Aortic smooth muscle cell (primary cell): ENCODE results near the gene ASTE1. TPM values are rescaled to one million over a fixed set of nuclear protein-coding genes. Genes with fewer than 3 reads are reported as not detected.

ENCODE experiments used
- total RNA-seq: library from RNA; depleted of rRNA; stranded (reverse); fragments of >200 nt; gene quantifications from 2 replicates; pipeline ENCODE4 v1.2.3, GENCODE V29; 2014

The ASTE1 gene, protein sequence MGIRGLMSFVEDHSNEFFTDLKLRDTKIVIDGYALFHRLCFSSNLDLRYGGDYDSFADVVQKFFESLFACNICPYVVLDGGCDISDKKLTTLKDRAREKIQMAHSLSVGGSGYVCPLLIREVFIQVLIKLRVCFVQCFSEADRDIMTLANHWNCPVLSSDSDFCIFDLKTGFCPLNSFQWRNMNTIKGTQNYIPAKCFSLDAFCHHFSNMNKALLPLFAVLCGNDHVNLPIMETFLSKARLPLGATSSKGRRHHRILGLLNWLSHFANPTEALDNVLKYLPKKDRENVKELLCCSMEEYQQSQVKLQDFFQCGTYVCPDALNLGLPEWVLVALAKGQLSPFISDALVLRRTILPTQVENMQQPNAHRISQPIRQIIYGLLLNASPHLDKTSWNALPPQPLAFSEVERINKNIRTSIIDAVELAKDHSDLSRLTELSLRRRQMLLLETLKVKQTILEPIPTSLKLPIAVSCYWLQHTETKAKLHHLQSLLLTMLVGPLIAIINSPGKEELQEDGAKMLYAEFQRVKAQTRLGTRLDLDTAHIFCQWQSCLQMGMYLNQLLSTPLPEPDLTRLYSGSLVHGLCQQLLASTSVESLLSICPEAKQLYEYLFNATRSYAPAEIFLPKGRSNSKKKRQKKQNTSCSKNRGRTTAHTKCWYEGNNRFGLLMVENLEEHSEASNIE
- total RNA-seq = 6.1 and 6.2 TPM in 2 replicates

DNA sequence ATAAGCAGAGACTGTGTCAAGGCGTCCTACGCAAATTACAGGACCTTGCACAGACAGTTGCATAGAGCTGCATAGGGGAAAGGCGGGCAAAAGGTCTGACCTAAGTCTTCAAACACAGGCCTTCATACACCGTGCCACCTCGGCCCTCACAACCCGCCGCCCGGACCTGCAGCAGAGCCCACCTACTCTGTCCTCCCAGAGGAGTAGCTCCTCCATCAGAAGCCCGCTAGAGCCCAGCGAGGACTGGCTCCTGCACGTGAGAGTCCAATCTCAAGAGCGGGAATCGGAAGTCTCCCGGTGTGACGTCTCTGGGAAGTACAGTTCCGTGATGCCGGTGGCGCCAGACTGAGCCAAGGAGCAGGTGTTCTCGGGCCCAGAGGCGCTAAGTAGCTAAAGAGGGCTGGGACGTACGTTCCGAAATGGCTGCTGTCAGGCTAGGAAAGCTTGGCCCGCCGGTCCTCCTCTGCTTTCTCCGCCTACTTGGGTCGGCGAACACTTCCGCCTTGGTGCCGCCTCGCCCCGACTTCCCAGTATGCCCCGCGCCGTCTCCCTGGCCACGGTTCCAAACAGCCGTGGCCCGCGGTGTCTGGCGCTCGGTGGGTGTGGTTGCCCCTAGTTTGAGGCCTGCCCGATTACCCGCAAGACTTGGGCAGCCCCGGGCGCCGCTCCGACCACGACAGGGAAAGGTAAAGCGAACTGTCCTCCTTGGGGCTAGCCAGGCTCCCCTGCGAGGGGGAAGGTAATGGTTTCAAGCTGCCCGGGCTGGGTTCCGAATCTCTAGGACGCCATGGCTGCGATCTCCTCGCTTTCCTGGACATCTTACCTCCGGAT lies at the start of gene ASTE1, which contains the start of gene NEK11:
Gene ASTE1 (minus strand): TSS at position 505 of the 831 bp plus-strand sequence. CDS start 1,519 bp downstream, outside the sequence.
Gene NEK11 (plus strand): TSS at position 557 of the 831 bp plus-strand sequence. CDS start 2,832 bp downstream, outside the sequence.

Other genes with a start within 250 kb of the ASTE1 start
- gene ATP2C1, start 132.7 kb downstream of the ASTE1 start, total RNA-seq = 123 and 162 TPM in 2 replicates
- gene NEK11, start 52 bp upstream of the ASTE1 start, total RNA-seq = 5.8 and 8.4 TPM in 2 replicates